ENCODE measurements around the gene EFS.
A peak's percentile ranks its signal among the peaks of the same experiment; 100 is the strongest.
"Not testable (repeated sequence)": the region's sequence is repeated elsewhere in the genome, so short reads cannot be mapped to it uniquely, and the experiment has no call there.

Gene EFS

GRCh38 chr14:23357261-23357660, 7.7 kb downstream of the EFS start:
- no peak for DNase-seq

- DNase-seq = no peak
These were observed 8.3 kb downstream of the EFS start for GRCh38 chr14:23356662-23357061.

GRCh38 chr14:23355871-23356435, 9.0 kb downstream of the EFS start:
- DNase-seq = no peak

GRCh38 chr14:23354990-23355389, 10.0 kb downstream of the EFS start:
- DNase-seq = no peak

GRCh38 chr14:23353433-23353780, 11.6 kb downstream of the EFS start:
- no peak for DNase-seq

- DNase-seq = peak; percentile 36
These were observed 12.2 kb downstream of the EFS start, which contains the start of gene SLC22A17 for GRCh38 chr14:23352506-23353432. SLC22A17 (minus strand) TSS chr14:23352887.

GRCh38 chr14:23351681-23352505, 13.1 kb downstream of the EFS start:
- DNase-seq = no peak

GRCh38 chr14:23349156-23349845, 15.7 kb downstream of the EFS start:
- DNase-seq = no peak

GRCh38 chr14:23348297-23348655, 16.7 kb downstream of the EFS start:
- no peak for DNase-seq

- no peak for DNase-seq
These were observed 17.3 kb downstream of the EFS start for GRCh38 chr14:23347406-23348296.

- no peak for DNase-seq
These were observed 18.1 kb downstream of the EFS start for GRCh38 chr14:23346693-23347405.

GRCh38 chr14:23345987-23346692, 18.8 kb downstream of the EFS start:
- DNase-seq = no peak

GRCh38 chr14:23344481-23344880, 20.5 kb downstream of the EFS start:
- no peak for DNase-seq

- DNase-seq = no peak
These were observed 25.3 kb downstream of the EFS start for GRCh38 chr14:23339506-23340268.

- no peak for DNase-seq
These were observed 29.3 kb downstream of the EFS start for GRCh38 chr14:23335623-23336022.

- peak; percentile 62 for DNase-seq
These were observed 36.8 kb downstream of the EFS start for GRCh38 chr14:23327947-23328744.

GRCh38 chr14:23326491-23327332, 38.3 kb downstream of the EFS start:
- DNase-seq = no peak

- not testable (repeated sequence) for DNase-seq
These were observed 39.2 kb downstream of the EFS start for GRCh38 chr14:23325746-23326145.

Measured in stimulated activated naive CD4-positive, alpha-beta T cell treated with Interleukin-2 at 50 U/mL for 16 hours (primary cell).